ENCODE results near the gene GLTP.

Gene GLTP

DNA sequence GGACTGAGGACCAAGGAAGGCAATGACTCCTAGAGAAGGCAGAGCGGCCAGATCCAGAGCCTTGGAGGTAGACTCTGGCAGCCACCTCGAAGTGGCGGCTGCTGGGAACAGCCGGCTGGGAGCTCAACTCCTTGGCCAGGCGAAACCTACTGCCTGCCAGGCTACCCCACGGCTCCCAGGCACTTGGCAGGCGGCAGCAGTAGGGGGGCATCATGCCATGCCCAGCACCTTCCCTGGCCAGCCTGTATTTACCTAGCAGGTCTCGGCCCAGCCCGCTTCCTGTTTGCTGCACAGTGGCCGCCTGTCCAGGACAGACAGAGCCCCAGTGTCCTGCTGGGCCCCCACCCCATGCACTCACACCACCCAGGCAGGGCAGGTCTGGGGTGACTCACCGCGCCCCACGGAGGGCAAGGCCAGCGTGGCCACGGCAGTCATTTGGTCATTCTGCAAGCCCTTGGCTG is 57.4 kb downstream of the GLTP start:
- Histone ChIP-seq H3K36me3 (ENCODE audit: control insufficient read depth, insufficient read depth, low read length) (no peaks in the 10 kb centered on the region), H3K4me1 (no peaks in the 10 kb centered on the region), H3K27me3 (ENCODE audit: control insufficient read depth, insufficient read depth, low read length) (no peaks in the 10 kb centered on the region), H3K9ac (no peak overlapping the region), H2AFZ (no peak overlapping the region), H3K9me3 (ENCODE audit: control insufficient read depth, low read length) (no peaks in the 10 kb centered on the region), H3K4me3 (ENCODE audit: low read depth, low read length) (no peak overlapping the region), H3K27ac (no peak overlapping the region), H3K79me2 (no peaks in the 10 kb centered on the region), H3K4me2 (ENCODE audit: low read length) (no peak overlapping the region)
- TF ChIP-seq, protein P1, sequence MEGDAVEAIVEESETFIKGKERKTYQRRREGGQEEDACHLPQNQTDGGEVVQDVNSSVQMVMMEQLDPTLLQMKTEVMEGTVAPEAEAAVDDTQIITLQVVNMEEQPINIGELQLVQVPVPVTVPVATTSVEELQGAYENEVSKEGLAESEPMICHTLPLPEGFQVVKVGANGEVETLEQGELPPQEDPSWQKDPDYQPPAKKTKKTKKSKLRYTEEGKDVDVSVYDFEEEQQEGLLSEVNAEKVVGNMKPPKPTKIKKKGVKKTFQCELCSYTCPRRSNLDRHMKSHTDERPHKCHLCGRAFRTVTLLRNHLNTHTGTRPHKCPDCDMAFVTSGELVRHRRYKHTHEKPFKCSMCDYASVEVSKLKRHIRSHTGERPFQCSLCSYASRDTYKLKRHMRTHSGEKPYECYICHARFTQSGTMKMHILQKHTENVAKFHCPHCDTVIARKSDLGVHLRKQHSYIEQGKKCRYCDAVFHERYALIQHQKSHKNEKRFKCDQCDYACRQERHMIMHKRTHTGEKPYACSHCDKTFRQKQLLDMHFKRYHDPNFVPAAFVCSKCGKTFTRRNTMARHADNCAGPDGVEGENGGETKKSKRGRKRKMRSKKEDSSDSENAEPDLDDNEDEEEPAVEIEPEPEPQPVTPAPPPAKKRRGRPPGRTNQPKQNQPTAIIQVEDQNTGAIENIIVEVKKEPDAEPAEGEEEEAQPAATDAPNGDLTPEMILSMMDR (IDR thresholded peaks at IDR 0.05), result no peak

DNA sequence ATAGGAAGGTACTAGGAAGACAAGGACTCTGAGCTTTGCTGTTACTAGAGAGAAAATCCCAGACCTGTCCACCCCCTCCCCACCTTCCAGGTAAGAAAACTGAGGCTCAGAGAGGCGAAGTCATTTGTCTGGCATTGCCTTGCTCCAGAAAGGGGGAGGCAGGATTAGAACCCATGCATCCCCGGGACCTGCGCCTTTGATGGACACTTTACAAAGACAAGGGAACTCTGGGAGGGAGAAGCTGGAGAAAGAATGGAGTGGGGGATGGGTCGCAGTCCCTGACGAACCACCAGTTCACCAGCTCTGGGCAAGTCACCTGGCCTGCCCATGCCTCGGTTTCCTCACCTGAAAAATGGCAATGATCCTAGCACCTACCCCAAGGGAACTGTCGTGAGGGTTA is 57.9 kb downstream of the GLTP start:
- no peaks in the 10 kb centered on the region for H3K27me3 ChIP-seq (ENCODE audit: control insufficient read depth, insufficient read depth, low read length)
- no peak overlapping the region for H3K4me2 ChIP-seq (ENCODE audit: low read length)
- H3K9me3 ChIP-seq (ENCODE audit: control insufficient read depth, low read length), result no peaks in the 10 kb centered on the region
- TF ChIP-seq, protein P1 (IDR thresholded peaks at IDR 0.05), result no peak
- no peaks in the 10 kb centered on the region for H3K79me2 ChIP-seq
- H2AFZ ChIP-seq, result no peak overlapping the region
- no peak overlapping the region for H3K4me3 ChIP-seq (ENCODE audit: low read depth, low read length)
- H3K27ac ChIP-seq, result no peak overlapping the region
- no peak overlapping the region for H3K9ac ChIP-seq
- no peaks in the 10 kb centered on the region for H3K36me3 ChIP-seq (ENCODE audit: control insufficient read depth, insufficient read depth, low read length)
- H3K4me1 ChIP-seq, result no peaks in the 10 kb centered on the region

- H3K79me2 ChIP-seq, result no peaks in the 10 kb centered on the region
- H3K4me1 ChIP-seq, result no peaks in the 10 kb centered on the region
- no peak overlapping the region for H3K27ac ChIP-seq
- TF ChIP-seq, protein P1 (IDR thresholded peaks at IDR 0.05), result no peak
- H3K9me3 ChIP-seq (ENCODE audit: control insufficient read depth, low read length), result no peaks in the 10 kb centered on the region
- H3K36me3 ChIP-seq (ENCODE audit: control insufficient read depth, insufficient read depth, low read length), result no peaks in the 10 kb centered on the region
- no peak overlapping the region for H3K4me2 ChIP-seq (ENCODE audit: low read length)
- no peak overlapping the region for H3K9ac ChIP-seq
- no peaks in the 10 kb centered on the region for H3K27me3 ChIP-seq (ENCODE audit: control insufficient read depth, insufficient read depth, low read length)
- H2AFZ ChIP-seq, result no peak overlapping the region
- no peak overlapping the region for H3K4me3 ChIP-seq (ENCODE audit: low read depth, low read length)
Measured at GRCh38 chr12:109821968-109822367, 58.4 kb downstream of the GLTP start.

GRCh38 chr12:109820816-109821381 is 59.4 kb downstream of the GLTP start:
- Histone ChIP-seq H3K9ac (no peak overlapping the region), H3K79me2 (no peaks in the 10 kb centered on the region), H3K4me1 (no peaks in the 10 kb centered on the region), H3K4me3 (ENCODE audit: low read depth, low read length) (no peak overlapping the region), H3K27ac (no peak overlapping the region), H3K9me3 (ENCODE audit: control insufficient read depth, low read length) (no peaks in the 10 kb centered on the region), H3K27me3 (ENCODE audit: control insufficient read depth, insufficient read depth, low read length) (no peaks in the 10 kb centered on the region), H3K4me2 (ENCODE audit: low read length) (no peak overlapping the region), H2AFZ (no peak overlapping the region), H3K36me3 (ENCODE audit: control insufficient read depth, insufficient read depth, low read length) (no peaks in the 10 kb centered on the region)
- TF ChIP-seq, protein P1 (IDR thresholded peaks at IDR 0.05), result no peak

- Histone ChIP-seq H3K79me2 (no peaks in the 10 kb centered on the region), H3K9me3 (ENCODE audit: control insufficient read depth, low read length) (no peaks in the 10 kb centered on the region), H3K4me2 (ENCODE audit: low read length) (no peak overlapping the region), H3K27ac (no peak overlapping the region), H3K27me3 (ENCODE audit: control insufficient read depth, insufficient read depth, low read length) (no peaks in the 10 kb centered on the region), H2AFZ (no peak overlapping the region), H3K4me3 (ENCODE audit: low read depth, low read length) (no peak overlapping the region), H3K9ac (no peak overlapping the region), H3K36me3 (ENCODE audit: control insufficient read depth, insufficient read depth, low read length) (no peaks in the 10 kb centered on the region), H3K4me1 (no peaks in the 10 kb centered on the region)
- TF ChIP-seq, protein P1 (IDR thresholded peaks at IDR 0.05), result no peak
Measured at GRCh38 chr12:109818905-109819500, 61.3 kb downstream of the GLTP start.

Data from parathyroid adenoma (tissue), 2 donors.